CD4-positive, alpha-beta T cell (primary cell): ENCODE data around the gene MYO1E. TPM values are rescaled to one million over a fixed set of nuclear protein-coding genes. Genes with fewer than 3 reads are reported as not detected.

Experiments
- ATAC-seq: fragments of 200-7000 bp; cut with Tn5 transposase; one replicate; pipeline ENCODE4 v1.10.0; 2022; ENCODE audit warnings: mild to moderate bottlenecking; ENCODE audit not compliant: poor library complexity
- CTCF ChIA-PET: fragments of 350-600 bp; sonication (Branson Sonifier 250); formaldehyde crosslinking; loops from one replicate; lab custom pipeline; 2021; ENCODE audit warnings: antibody characterized with exemption, inconsistent platforms; lab: Charles Lee
- POLR2A ChIA-PET: fragments of 350-600 bp; sonication (Branson Sonifier 250); formaldehyde crosslinking; loops from one replicate; lab custom pipeline; 2021; ENCODE audit warnings: antibody characterized with exemption, inconsistent platforms; lab: Charles Lee
- DNase-seq, 14 experiments: peaks; one replicate each; pipeline ENCODE4 v3.0.0-alpha.2; 2013 to 2020; ENCODE audit warnings: mixed read lengths in 2 of 14
- H3K27ac ChIP-seq, 2 donors: one replicate each; pipeline versions ENCODE4 v1.5.1 to v1.7.0; 2013; ENCODE audit warnings: low read length in 2 of 2, low read depth in 1 of 2, mild to moderate bottlenecking in 1 of 2
- H3K27me3 ChIP-seq, 2 experiments: 1 replicate in 1 of 2; 2 replicates in 1 of 2; pipeline versions ENCODE4 v1.6.1 to v1.7.0; 2013; ENCODE audit warnings: low read length in 2 of 2, control low read depth in 1 of 2, mild to moderate bottlenecking in 1 of 2, moderate library complexity in 1 of 2; ENCODE audit not compliant: insufficient read depth in 2 of 2, control insufficient read depth in 1 of 2
- H3K36me3 ChIP-seq: one replicate; pipeline ENCODE4 v1.6.1; 2013; ENCODE audit warnings: low read length, control low read depth; ENCODE audit not compliant: insufficient read depth
- H3K4me1 ChIP-seq: one replicate; pipeline ENCODE4 v1.6.1; 2013; ENCODE audit warnings: low read length, control low read depth; ENCODE audit not compliant: insufficient read depth
- H3K4me3 ChIP-seq: one replicate; pipeline ENCODE4 v1.5.1; 2013; ENCODE audit warnings: mild to moderate bottlenecking, low read length, moderate library complexity
- H3K9me3 ChIP-seq, 2 experiments: 1 replicate in 1 of 2; 2 replicates in 1 of 2; pipeline versions ENCODE4 v1.6.1 to v1.7.0; 2013; ENCODE audit warnings: low read length in 2 of 2, mild to moderate bottlenecking in 2 of 2, control low read depth in 1 of 2, moderate library complexity in 1 of 2; ENCODE audit not compliant: control insufficient read depth in 1 of 2, insufficient read depth in 1 of 2
- H3K27ac Mint-ChIP-seq: one replicate; pipeline ENCODE4 v1.8.0; 2020; ENCODE audit warnings: mixed read lengths
- H3K27me3 Mint-ChIP-seq: one replicate; pipeline ENCODE4 v1.8.0; 2021; ENCODE audit warnings: mixed read lengths
- H3K36me3 Mint-ChIP-seq: one replicate; pipeline ENCODE4 v1.8.0; 2021; ENCODE audit warnings: low read depth, mixed read lengths
- H3K4me1 Mint-ChIP-seq: one replicate; pipeline ENCODE4 v1.8.0; 2021; ENCODE audit warnings: low read depth, mixed read lengths
- H3K4me3 Mint-ChIP-seq: one replicate; pipeline ENCODE4 v1.8.0; 2020; ENCODE audit warnings: mild to moderate bottlenecking, mixed read lengths
- H3K9me3 Mint-ChIP-seq: one replicate; pipeline ENCODE4 v1.8.0; 2020; ENCODE audit warnings: mixed read lengths
- intact Hi-C, 2 experiments: fragments of 100-400 bp; cut with DNase I in 1 of 2; cut with micrococcal nuclease in 1 of 2; formaldehyde crosslinking; loops; one replicate each; pipeline versions ENCODE4 v1.15.1 to v1.9.0; 2023 to 2025; cut with DNase I, micrococcal nuclease
- total RNA-seq, 174 experiments: library from RNA in 2 of 174; stranded (reverse) in 2 of 174; gene quantifications; one replicate each; pipeline ENCODE4 v1.2.3 and lab custom pipeline; 2021 to 2026
- TF ChIP-seq, protein P1 (sequence below): fragments of 200-600 bp; IDR thresholded peaks from one replicate; pipeline ENCODE4 v1.8.0; 2022; ENCODE audit warnings: antibody characterized with exemption, mild to moderate bottlenecking

The MYO1E gene
- total RNA-seq, 2 experiments from 2014 or later = 0.59 to 0.63 TPM

DNA sequence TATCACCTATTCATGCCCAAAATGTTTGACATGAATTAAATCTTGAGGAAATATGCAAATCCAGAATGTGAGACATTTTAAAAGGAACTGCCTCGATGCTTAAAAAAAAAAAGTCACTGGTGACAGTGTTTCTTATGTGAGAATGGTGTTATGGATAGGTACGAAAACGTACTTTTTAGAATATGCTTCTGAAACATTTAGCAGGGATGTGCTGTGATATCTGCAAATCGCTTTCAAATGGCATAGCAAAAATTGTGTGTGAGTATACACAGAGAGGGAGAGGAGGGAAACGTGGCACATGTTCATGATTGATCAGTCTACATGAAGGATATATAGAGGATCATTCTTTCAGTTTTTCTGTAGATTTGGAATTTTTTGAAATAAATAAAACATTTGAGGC lies 251.7 kb downstream of the MYO1E start:
- Mint-ChIP-seq H3K36me3 (no peaks in the 10 kb centered on the region), H3K27me3 (no peaks in the 10 kb centered on the region), H3K27ac (no peak overlapping the region), H3K4me1 (no peaks in the 10 kb centered on the region), H3K9me3 (no peaks in the 10 kb centered on the region), H3K4me3 (no peak overlapping the region)
- no peaks in the 10 kb centered on the region for H3K4me1 ChIP-seq
- intact Hi-C loops = no loop called here
- H3K27me3 ChIP-seq = no peaks in the 10 kb centered on the region
- H3K36me3 ChIP-seq = no peaks in the 10 kb centered on the region
- no peak for ATAC-seq
- ChIA-PET CTCF (no interaction called here), POLR2A (no interaction called here)
- TF ChIP-seq, protein P1, sequence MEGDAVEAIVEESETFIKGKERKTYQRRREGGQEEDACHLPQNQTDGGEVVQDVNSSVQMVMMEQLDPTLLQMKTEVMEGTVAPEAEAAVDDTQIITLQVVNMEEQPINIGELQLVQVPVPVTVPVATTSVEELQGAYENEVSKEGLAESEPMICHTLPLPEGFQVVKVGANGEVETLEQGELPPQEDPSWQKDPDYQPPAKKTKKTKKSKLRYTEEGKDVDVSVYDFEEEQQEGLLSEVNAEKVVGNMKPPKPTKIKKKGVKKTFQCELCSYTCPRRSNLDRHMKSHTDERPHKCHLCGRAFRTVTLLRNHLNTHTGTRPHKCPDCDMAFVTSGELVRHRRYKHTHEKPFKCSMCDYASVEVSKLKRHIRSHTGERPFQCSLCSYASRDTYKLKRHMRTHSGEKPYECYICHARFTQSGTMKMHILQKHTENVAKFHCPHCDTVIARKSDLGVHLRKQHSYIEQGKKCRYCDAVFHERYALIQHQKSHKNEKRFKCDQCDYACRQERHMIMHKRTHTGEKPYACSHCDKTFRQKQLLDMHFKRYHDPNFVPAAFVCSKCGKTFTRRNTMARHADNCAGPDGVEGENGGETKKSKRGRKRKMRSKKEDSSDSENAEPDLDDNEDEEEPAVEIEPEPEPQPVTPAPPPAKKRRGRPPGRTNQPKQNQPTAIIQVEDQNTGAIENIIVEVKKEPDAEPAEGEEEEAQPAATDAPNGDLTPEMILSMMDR = no peak
- no peak overlapping the region for H3K4me3 ChIP-seq
- DNase-seq = no peak
- H3K9me3 ChIP-seq = no peaks in the 10 kb centered on the region
- H3K27ac ChIP-seq = no peak overlapping the region

DNA sequence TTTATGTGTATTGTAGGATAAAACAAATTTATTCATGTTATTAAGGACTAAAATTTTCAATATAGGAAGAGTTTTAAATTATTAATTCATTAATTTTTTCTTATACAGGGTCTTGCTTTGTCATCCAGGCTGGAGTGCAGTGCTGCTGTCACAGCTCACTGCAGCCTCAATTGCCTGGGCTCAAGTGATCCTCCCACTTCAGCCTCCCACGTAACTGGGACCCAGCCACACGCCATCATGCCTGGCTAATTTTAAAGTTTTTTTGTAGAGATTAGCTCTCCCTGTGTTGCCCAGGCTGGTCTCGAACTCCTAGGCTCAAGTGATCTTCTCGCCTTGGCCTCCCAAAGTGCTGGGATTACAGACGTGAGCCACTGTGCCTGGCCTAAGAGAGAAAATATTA lies 253.0 kb downstream of the MYO1E start:
- Mint-ChIP-seq H3K27me3 (no peaks in the 10 kb centered on the region), H3K4me1 (no peaks in the 10 kb centered on the region), H3K36me3 (no peaks in the 10 kb centered on the region), H3K27ac (no peak overlapping the region), H3K4me3 (no peak overlapping the region), H3K9me3 (no peaks in the 10 kb centered on the region)
- ChIA-PET POLR2A (no interaction called here), CTCF (no interaction called here)
- H3K27ac ChIP-seq = no peak overlapping the region
- H3K27me3 ChIP-seq = no peaks in the 10 kb centered on the region
- H3K36me3 ChIP-seq = no peaks in the 10 kb centered on the region
- no peak for DNase-seq
- TF ChIP-seq, protein P1 = no peak
- no peaks in the 10 kb centered on the region for H3K4me1 ChIP-seq
- H3K9me3 ChIP-seq = no peaks in the 10 kb centered on the region
- no peak for ATAC-seq
- H3K4me3 ChIP-seq = no peak overlapping the region
- intact Hi-C loops = no loop called here

DNA sequence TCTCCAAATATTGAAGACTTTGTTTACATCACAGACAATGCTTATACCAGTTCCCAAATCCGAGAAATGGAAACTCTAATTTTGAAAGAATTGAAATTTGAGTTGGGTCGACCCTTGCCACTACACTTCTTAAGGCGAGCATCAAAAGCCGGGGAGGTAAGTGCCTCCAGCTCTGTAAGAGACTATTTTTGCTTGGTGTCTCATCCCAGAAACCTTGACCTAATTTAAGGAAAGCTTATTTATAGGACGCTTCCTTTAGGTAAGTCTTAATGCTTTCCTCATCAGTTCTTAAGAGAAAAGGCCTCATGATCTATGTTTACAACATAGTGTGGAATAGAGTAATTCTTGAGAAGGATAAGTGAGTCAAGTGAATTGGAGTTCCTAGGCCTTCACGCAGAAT lies 255.9 kb downstream of the MYO1E start:
- ChIA-PET POLR2A (interaction anchor here (0.7 kb wide), 1 partner anchor 11 kb away, joined by 3 read pairs; no protein-coding TSS in a partner anchor), CTCF (no interaction called here)
- Histone ChIP-seq H3K9me3 (no peaks in the 10 kb centered on the region), H3K27me3 (no peaks in the 10 kb centered on the region), H3K36me3 (no peaks in the 10 kb centered on the region), H3K4me3 (no peak overlapping the region), H3K4me1 (no peaks in the 10 kb centered on the region), H3K27ac (no peak overlapping the region)
- no peak for DNase-seq
- TF ChIP-seq, protein P1 = no peak
- no peak for ATAC-seq
- intact Hi-C loops = no loop called here
- Mint-ChIP-seq H3K4me1 (no peaks in the 10 kb centered on the region), H3K9me3 (no peaks in the 10 kb centered on the region), H3K27ac (no peak overlapping the region), H3K4me3 (no peak overlapping the region), H3K36me3 (no peaks in the 10 kb centered on the region), H3K27me3 (no peaks in the 10 kb centered on the region)
